ENCODE results near the gene BCL2.

BCL2 gene

GRCh38 chr18:63311118-63312018 is 8.2 kb downstream of the BCL2 start:
- DNase-seq (ENCODE audit: low read depth in 2 of 2, low spot score in 1 of 2) = no peak

DNA sequence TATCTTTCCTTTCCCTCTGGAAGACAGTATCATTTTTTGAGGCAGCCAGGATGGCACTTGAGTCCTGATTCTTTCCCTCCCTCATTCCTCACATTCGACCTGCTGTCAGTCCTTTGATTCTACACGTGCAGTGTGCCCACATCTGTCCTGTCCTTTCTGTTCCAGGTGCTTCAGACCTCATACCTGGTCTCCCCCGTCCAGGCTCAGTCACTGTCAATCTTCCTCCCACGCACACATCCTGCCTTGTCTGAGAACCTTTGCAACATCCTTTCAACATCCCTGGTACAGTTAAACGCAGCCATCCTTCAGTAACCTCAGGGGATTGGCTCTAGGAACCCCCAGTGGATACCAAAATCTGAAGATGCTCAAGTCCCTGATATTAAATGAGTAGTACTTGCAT is 10.1 kb downstream of the BCL2 start:
- no peak for DNase-seq (ENCODE audit: low read depth in 2 of 2, low spot score in 1 of 2)

GRCh38 chr18:63307551-63308200 is 11.9 kb downstream of the BCL2 start:
- no peak for DNase-seq (ENCODE audit: low read depth in 2 of 2, low spot score in 1 of 2)

- DNase-seq (ENCODE audit: low read depth in 2 of 2, low spot score in 1 of 2) = no peak
These were observed 12.6 kb downstream of the BCL2 start for GRCh38 chr18:63306819-63307550.

DNA sequence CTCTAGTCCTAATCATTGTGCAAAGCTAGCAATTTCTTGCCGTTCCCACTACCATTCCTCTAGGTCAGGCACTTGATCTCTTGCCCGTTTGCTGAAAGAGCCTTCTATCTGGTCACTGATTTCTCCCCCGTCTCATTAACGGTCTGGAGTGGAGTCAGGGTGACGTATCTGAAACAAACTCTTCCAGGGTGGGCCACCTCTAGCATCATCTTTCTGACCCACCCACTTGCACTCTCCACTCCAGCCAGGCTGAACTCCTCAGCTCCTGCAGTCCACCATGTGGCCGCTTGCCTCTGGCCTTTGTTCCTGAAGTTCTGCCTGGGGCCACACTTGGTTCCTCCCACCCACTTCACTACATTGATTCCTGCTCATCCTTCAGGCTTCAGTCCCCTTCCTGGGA is 13.3 kb downstream of the BCL2 start:
- DNase-seq (ENCODE audit: low read depth in 2 of 2, low spot score in 1 of 2) = no peak

GRCh38 chr18:63303547-63303946 is 16.0 kb downstream of the BCL2 start:
- no peak for DNase-seq (ENCODE audit: low read depth in 2 of 2, low spot score in 1 of 2)

- no peak for DNase-seq (ENCODE audit: low read depth in 2 of 2, low spot score in 1 of 2)
These were observed 16.7 kb downstream of the BCL2 start for GRCh38 chr18:63302636-63303405.

DNA sequence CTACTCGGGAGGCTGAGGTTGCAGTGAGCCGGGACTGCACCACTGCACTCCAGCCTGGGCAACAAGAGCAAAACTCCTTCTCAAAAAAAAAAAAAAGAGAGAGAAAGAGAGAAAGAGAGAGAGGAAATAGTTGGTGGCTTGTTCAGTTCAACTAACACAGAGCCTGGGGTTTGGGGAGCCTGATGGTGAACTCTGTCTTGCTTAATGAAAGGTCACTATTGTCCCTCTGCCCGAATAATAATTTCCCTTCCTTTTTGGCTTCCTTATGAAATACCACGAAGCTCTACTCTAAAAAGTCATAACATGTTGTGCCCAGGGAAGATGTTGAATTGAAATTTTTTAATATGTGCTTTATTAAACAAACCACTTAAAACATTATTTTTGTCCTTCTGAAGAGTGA is 17.3 kb downstream of the BCL2 start:
- no peak for DNase-seq (ENCODE audit: low read depth in 2 of 2, low spot score in 1 of 2)

DNA sequence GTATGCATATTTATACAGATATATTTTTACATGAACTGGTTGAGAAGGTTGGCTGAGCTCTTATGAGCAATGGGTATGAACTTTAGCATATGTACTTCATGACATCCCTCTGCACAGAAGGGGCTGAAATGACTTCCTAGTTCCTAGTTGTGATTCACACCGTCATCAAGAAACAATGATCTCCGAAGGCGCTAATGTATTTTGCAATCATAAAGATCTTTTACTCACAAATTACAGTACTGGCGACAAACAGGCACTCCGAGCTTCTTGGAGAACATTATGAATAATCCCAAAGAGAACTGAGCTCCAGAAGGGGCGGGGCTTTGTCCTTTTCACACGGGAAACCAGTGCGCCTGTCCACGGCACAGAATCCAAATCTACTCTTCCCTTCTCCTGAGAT is 18.1 kb downstream of the BCL2 start:
- no peak for DNase-seq (ENCODE audit: low read depth in 2 of 2, low spot score in 1 of 2)

- DNase-seq (ENCODE audit: low read depth in 2 of 2, low spot score in 1 of 2) = no peak
These were observed 19.5 kb downstream of the BCL2 start for GRCh38 chr18:63299837-63300745.

DNA sequence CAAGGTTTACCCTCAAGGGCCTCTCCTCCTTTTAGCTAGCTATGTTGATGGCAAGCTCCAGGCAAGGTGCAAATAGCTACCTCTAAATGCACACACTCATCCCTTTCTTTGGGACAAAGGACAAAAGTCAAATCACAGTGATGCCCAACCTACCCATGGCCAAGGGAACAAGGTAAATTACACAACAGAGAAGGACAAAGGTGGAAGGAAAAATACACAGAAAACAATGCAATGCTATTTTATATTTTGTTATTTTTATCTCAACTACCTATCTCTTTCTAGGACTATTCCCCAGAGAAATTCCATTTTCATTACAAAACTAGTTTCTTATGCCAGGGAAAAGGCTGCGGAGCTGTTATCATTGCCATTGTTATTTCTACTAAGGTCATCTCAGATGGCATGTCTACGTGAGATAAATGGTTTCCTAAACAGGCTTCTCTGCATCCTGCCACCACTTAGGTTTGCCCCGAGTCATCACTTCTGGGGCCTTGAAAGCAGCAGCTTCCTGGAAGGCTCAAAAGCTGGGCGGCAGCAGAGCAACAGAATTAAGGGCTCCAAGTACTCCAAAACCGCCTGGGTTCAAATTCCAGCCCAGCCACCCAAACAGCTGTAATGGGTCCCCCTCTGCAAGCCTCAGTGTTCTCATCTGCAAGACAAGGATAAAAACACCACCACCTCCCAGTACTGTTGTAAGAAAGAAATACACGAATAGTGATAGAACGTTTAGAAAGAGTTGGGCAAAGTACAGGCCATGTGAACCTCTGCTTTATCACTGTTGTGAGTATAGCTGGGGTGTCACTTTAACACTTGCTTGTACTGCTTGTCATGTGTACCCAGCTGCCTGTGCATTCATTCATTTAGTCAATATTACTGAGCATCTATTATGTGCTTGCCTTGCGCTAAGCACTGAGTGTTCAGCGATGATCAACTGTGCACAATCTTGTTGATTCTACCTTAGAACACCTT is 20.9 kb downstream of the BCL2 start:
- DNase-seq (ENCODE audit: low read depth in 2 of 2, low spot score in 1 of 2) = no peak

GRCh38 chr18:63297687-63298399 is 21.7 kb downstream of the BCL2 start:
- DNase-seq (ENCODE audit: low read depth in 2 of 2, low spot score in 1 of 2) = no peak

GRCh38 chr18:63293935-63294334 is 25.6 kb downstream of the BCL2 start:
- no peak for DNase-seq (ENCODE audit: low read depth in 2 of 2, low spot score in 1 of 2)

GRCh38 chr18:63292831-63293683 is 26.5 kb downstream of the BCL2 start:
- no peak for DNase-seq (ENCODE audit: low read depth in 2 of 2, low spot score in 1 of 2)

- no peak for DNase-seq (ENCODE audit: low read depth in 2 of 2, low spot score in 1 of 2)
These were observed 28.3 kb downstream of the BCL2 start for GRCh38 chr18:63291278-63291677.

DNA sequence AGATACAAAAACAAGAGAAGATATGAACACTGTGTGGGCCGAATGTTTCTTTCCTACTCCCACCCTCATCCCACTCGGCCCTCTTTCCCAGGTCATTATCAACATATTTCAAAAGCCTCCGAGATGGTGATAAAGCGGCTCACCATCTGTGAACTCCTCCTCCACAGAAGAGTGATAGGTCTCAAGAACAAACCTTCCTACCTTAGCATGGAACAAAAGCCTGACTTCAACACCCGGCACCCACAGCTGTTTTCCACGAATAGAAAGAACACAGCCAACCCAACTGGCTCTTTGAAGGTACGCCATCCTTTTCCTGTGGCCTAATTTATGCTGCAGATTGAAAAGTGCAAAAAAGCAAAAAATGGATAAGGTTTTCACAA is 28.8 kb downstream of the BCL2 start:
- no peak for DNase-seq (ENCODE audit: low read depth in 2 of 2, low spot score in 1 of 2)

DNA sequence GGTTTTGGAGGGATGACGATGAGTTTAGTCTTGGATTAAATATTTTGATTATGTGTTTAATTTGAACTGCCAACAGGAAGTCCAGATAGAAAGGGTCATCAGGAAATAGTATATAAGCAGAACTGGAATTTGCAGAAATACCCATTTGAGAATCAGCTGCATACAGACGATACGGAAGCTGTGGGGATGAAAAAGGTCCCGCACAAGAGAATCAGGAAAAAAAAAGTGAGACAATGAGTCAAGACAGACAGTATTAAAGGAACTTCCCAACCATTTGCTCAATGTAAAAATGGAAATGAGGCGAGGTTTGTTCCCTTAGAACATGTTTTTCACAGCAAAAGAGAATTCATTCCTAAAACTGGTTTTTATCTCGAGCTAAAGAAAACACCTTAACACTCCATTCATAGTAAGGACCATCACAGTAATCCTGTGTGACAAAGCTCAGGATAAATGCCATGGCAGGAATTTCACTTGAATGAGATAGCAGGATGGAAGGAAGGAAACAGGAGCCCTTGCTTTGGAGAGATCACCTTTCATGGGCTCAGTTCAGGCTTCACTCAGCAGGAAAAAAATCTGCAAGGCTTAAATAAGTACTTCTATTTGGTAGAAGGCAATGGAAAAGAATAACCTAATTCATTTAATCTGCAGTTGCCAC is 29.3 kb downstream of the BCL2 start:
- no peak for DNase-seq (ENCODE audit: low read depth in 2 of 2, low spot score in 1 of 2)

Data from stimulated activated CD8-positive, alpha-beta memory T cell treated with anti-CD3 and anti-CD28 coated beads, Interleukin-4, amount 100 ng/mL, for 4 hours (primary cell).